IPS-NIHi7 (cell line): ENCODE measurements around the gene S100A3.

Experiments
- DNase-seq: peaks from one replicate; pipeline ENCODE4 v3.0.0; 2012; ENCODE audit warnings: mixed read lengths; ENCODE audit errors: extremely low spot score

The S100A3 gene

GRCh38 chr1:153509729-153510354 is 39.2 kb downstream of the S100A3 start:
- peak; percentile 69 for DNase-seq

- no peak for DNase-seq
Measured at GRCh38 chr1:153509036-153509435, 40.0 kb downstream of the S100A3 start.

GRCh38 chr1:153507926-153508583 is 41.0 kb downstream of the S100A3 start:
- no peak for DNase-seq

GRCh38 chr1:153506831-153507413 is 42.1 kb downstream of the S100A3 start:
- peak; percentile 17 for DNase-seq

- no peak for DNase-seq
Measured at GRCh38 chr1:153506386-153506785, 42.7 kb downstream of the S100A3 start.

GRCh38 chr1:153505576-153505975 is 43.5 kb downstream of the S100A3 start:
- no peak for DNase-seq

GRCh38 chr1:153503766-153504165 is 45.3 kb downstream of the S100A3 start:
- no peak for DNase-seq

- no peak for DNase-seq
Measured at GRCh38 chr1:153498746-153499145, 50.3 kb downstream of the S100A3 start.
